Progenitor cell of endocrine pancreas (in vitro differentiated cells): Measurements from ENCODE around the gene CNTNAP2. TPM values are rescaled to one million over a fixed set of nuclear protein-coding genes. Genes with fewer than 3 reads are reported as not detected.
"Not testable (repeated sequence)": the region's sequence is repeated elsewhere in the genome, so short reads cannot be mapped to it uniquely, and the experiment has no call there.

Experiments
- DNase-seq: peaks from one replicate; pipeline ENCODE4 v3.0.0; 2021; ENCODE audit warnings: low spot score; ENCODE audit not compliant: unreplicated experiment
- H3K27ac Mint-ChIP-seq: 2 replicates; pipeline ENCODE4 v1.8.0; 2021; ENCODE audit warnings: mild to moderate bottlenecking, moderate library complexity, mixed read lengths
- H3K27me3 Mint-ChIP-seq: 2 replicates; pipeline ENCODE4 v1.8.0; 2021; ENCODE audit warnings: mixed read lengths
- H3K36me3 Mint-ChIP-seq: 2 replicates; pipeline ENCODE4 v1.8.0; 2022; ENCODE audit warnings: mixed read lengths; ENCODE audit not compliant: insufficient read depth
- H3K4me1 Mint-ChIP-seq: 2 replicates; pipeline ENCODE4 v1.8.0; 2021; ENCODE audit warnings: low read depth, mixed read lengths
- H3K4me3 Mint-ChIP-seq: 2 replicates; pipeline ENCODE4 v1.8.0; 2021; ENCODE audit warnings: low read depth, mild to moderate bottlenecking, moderate library complexity, mixed read lengths
- H3K9me3 Mint-ChIP-seq: 2 replicates; pipeline ENCODE4 v1.8.0; 2021; ENCODE audit warnings: low read depth, mixed read lengths
- total RNA-seq: library from RNA; stranded (reverse); gene quantifications from 2 replicates; pipeline ENCODE4 v1.2.1, GENCODE V29; 2021
- TF ChIP-seq, protein P1 (sequence below): fragments of 200-600 bp; sonication (generic); IDR thresholded peaks from one replicate; pipeline ENCODE4 v1.5.0; 2021; ENCODE audit warnings: antibody characterized with exemption, mild to moderate bottlenecking; ENCODE audit not compliant: unreplicated experiment

CNTNAP2 gene
- total RNA-seq, 1 donor from 2014 or later: 6.5 TPM

DNA sequence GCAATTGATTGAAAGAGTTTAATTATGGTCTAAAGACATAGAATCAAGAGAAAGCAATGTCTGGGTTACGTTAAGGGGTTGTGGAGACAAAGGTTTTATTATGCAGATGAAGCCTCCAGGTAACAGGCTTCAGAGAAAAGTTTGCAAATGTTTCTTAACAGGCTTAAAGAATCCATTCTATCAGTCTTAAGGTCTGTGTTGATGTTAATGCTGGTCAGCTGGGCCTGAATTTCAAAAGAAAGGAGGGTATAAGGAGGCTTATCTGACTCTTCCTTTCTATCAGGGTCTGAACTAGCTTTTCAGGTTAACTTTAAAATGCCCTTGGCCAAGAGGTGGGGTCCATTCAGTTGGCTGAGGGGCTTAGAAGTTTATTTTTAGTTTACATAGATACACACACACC, 1469.5 kb downstream of the CNTNAP2 start:
- H3K4me1 Mint-ChIP-seq: no peaks in the 10 kb centered on the region
- H3K4me3 Mint-ChIP-seq: no peak overlapping the region
- H3K27ac Mint-ChIP-seq: no peak overlapping the region
- no peaks in the 10 kb centered on the region for H3K36me3 Mint-ChIP-seq
- TF ChIP-seq, protein P1, sequence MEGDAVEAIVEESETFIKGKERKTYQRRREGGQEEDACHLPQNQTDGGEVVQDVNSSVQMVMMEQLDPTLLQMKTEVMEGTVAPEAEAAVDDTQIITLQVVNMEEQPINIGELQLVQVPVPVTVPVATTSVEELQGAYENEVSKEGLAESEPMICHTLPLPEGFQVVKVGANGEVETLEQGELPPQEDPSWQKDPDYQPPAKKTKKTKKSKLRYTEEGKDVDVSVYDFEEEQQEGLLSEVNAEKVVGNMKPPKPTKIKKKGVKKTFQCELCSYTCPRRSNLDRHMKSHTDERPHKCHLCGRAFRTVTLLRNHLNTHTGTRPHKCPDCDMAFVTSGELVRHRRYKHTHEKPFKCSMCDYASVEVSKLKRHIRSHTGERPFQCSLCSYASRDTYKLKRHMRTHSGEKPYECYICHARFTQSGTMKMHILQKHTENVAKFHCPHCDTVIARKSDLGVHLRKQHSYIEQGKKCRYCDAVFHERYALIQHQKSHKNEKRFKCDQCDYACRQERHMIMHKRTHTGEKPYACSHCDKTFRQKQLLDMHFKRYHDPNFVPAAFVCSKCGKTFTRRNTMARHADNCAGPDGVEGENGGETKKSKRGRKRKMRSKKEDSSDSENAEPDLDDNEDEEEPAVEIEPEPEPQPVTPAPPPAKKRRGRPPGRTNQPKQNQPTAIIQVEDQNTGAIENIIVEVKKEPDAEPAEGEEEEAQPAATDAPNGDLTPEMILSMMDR: no peak
- H3K27me3 Mint-ChIP-seq: no peaks in the 10 kb centered on the region
- H3K9me3 Mint-ChIP-seq: no peaks in the 10 kb centered on the region
- DNase-seq: no peak

DNA sequence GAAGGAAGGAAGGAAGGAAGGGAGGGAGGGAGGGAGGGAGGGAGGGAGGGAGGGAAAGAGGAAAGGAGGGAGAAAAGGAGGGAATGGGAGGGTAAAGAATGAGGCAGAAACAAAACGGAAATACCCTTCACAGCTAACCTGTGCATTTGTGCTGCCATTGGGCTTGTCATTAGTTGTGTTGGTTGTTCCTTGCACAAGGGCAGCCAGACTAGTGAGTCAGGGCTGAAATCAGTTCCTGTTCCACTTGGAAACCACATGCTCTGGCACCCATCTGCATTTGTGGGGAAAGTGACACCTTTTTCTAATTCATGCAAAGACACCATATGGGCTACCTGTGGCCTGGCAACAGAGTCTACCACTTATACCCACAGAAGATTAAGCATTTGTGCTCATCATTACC, 1469.9 kb downstream of the CNTNAP2 start:
- H3K4me3 Mint-ChIP-seq: no peak overlapping the region
- H3K27me3 Mint-ChIP-seq: no peaks in the 10 kb centered on the region
- TF ChIP-seq, protein P1: no peak
- no peaks in the 10 kb centered on the region for H3K9me3 Mint-ChIP-seq
- H3K27ac Mint-ChIP-seq: no peak overlapping the region
- H3K36me3 Mint-ChIP-seq: no peaks in the 10 kb centered on the region
- H3K4me1 Mint-ChIP-seq: no peaks in the 10 kb centered on the region
- DNase-seq: no peak

DNA sequence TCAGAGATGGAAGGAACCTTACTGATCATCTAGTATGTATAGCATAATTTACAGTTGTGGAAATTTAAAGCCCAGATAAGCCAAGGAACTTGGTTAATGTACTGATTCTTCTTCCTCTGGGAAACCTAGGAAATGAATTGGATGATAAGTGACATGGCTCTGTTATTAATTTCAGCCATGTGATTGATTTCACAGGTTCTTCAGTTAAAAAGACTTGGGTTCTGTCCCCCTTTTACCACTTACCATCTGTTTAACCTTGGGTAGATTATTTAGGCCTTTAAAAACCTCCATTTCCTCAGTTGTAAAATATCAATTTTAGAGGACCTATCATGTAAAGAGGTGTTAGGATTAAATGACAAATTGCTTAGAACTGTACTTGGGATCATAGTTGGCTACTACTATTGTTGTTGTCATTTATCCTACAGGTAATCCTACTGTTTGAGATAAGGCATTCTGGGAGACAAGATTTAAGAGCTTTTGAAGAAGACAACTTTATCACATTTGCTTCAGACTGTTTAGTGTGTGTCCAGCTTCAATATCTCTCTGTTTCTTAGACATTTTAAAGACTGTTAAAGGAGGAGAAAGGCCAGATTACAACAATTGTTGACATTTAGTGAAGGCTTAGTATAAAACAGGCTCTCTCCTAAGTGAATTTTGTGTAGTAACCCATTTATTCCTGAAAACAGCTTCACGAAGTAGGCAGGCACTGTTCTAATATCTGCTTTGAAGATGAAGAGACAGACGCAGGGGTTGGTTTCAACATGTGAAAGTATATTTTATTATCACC, 1476.9 kb downstream of the CNTNAP2 start:
- H3K4me1 Mint-ChIP-seq: no peaks in the 10 kb centered on the region
- H3K27ac Mint-ChIP-seq: no peak overlapping the region
- TF ChIP-seq, protein P1: no peak
- H3K27me3 Mint-ChIP-seq: no peaks in the 10 kb centered on the region
- no peaks in the 10 kb centered on the region for H3K9me3 Mint-ChIP-seq
- no peaks in the 10 kb centered on the region for H3K36me3 Mint-ChIP-seq
- no peak overlapping the region for H3K4me3 Mint-ChIP-seq
- DNase-seq: no peak

DNA sequence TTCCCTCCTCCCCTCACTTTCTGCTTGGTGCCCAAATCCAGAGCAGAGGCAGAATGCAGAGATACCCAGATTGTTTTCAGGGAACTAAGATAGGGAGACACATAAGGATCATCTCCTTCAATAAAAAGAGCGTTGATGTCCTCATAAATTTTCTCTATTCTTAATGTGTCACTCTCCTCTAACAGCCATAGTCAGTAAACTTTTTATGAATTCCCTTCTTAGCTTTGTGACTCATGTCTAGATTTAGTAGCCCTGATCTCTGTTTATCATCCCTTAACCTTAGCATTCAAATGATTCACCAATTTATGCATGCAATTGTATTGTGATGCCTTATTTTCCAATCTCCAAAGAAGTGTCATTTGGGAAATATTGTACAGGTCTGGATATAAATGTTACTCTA, 1478.4 kb downstream of the CNTNAP2 start:
- no peak for DNase-seq
- no peak overlapping the region for H3K4me3 Mint-ChIP-seq
- TF ChIP-seq, protein P1: no peak
- H3K36me3 Mint-ChIP-seq: no peaks in the 10 kb centered on the region
- no peaks in the 10 kb centered on the region for H3K4me1 Mint-ChIP-seq
- no peak overlapping the region for H3K27ac Mint-ChIP-seq
- H3K27me3 Mint-ChIP-seq: no peaks in the 10 kb centered on the region
- H3K9me3 Mint-ChIP-seq: peaks cover 4% of the 10 kb centered on the region

DNA sequence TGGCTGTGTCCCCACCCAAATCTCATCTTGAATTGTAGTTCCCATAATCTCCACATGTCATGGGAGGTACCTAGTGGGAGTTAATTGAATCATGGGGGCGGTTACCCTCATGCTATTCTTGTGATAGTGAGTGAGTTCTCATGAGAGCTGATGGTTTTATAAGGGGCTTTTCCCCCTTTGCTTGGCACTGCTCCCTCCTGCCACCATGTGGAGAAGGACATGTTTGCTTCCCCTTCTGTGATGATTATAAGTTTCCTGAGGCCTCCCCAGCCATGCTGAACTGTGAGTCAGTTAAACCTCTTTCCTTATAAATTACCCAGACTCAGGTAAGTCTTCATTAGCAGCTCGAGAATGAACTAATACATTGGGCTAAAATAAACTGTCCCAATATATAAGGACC, 1482.1 kb downstream of the CNTNAP2 start:
- H3K36me3 Mint-ChIP-seq, H3K27me3 Mint-ChIP-seq, H3K4me1 Mint-ChIP-seq, H3K27ac Mint-ChIP-seq, H3K4me3 Mint-ChIP-seq, DNase-seq, H3K9me3 Mint-ChIP-seq: not testable (repeated sequence)
- TF ChIP-seq, protein P1: peak; percentile 19
